SKM-1 treated with dmso at 0.1 percent for 144 hours (cell line): ENCODE measurements around the gene TSPAN5.
"Not testable (repeated sequence)": the region's sequence is repeated elsewhere in the genome, so short reads cannot be mapped to it uniquely, and the experiment has no call there.

Experiments used
- DNase-seq: peaks from one replicate; lab custom pipeline; 2025; ENCODE audit not compliant: unreplicated experiment; lab: John Stamatoyannopoulos, UW

TSPAN5 gene

GRCh38 chr4:98503676-98504075, 154.7 kb downstream of the TSPAN5 start:
- no peak for DNase-seq

GRCh38 chr4:98502624-98503023, 155.8 kb downstream of the TSPAN5 start:
- no peak for DNase-seq

GRCh38 chr4:98502031-98502430, 156.4 kb downstream of the TSPAN5 start:
- no peak for DNase-seq

- DNase-seq = no peak
Observed at GRCh38 chr4:98501383-98501782, 157.0 kb downstream of the TSPAN5 start.

GRCh38 chr4:98498774-98499173, 159.6 kb downstream of the TSPAN5 start:
- no peak for DNase-seq

GRCh38 chr4:98496152-98496845, 162.1 kb downstream of the TSPAN5 start:
- no peak for DNase-seq

- DNase-seq = no peak
Observed at GRCh38 chr4:98493296-98493695, 165.1 kb downstream of the TSPAN5 start.

GRCh38 chr4:98491899-98492559, 166.4 kb downstream of the TSPAN5 start:
- DNase-seq = no peak

GRCh38 chr4:98490251-98490650, 168.2 kb downstream of the TSPAN5 start:
- DNase-seq = no peak

GRCh38 chr4:98485816-98486345, 172.5 kb downstream of the TSPAN5 start:
- no peak for DNase-seq

- no peak for DNase-seq
Observed at GRCh38 chr4:98484031-98484430, 174.4 kb downstream of the TSPAN5 start.

- no peak for DNase-seq
Observed at GRCh38 chr4:98482847-98483806, 175.3 kb downstream of the TSPAN5 start.

GRCh38 chr4:98482503-98482846, 175.9 kb downstream of the TSPAN5 start:
- DNase-seq = no peak

GRCh38 chr4:98481167-98481566, 177.2 kb downstream of the TSPAN5 start:
- no peak for DNase-seq

GRCh38 chr4:98480535-98480934, 177.9 kb downstream of the TSPAN5 start:
- no peak for DNase-seq

- DNase-seq = not testable (repeated sequence)
Observed at GRCh38 chr4:98479590-98479989, 178.8 kb downstream of the TSPAN5 start.

- no peak for DNase-seq
Observed at GRCh38 chr4:98476891-98477290, 181.5 kb downstream of the TSPAN5 start.

- no peak for DNase-seq
Observed at GRCh38 chr4:98474408-98474844, 184.0 kb downstream of the TSPAN5 start.

- DNase-seq = no peak
Observed at GRCh38 chr4:98473046-98473445, 185.4 kb downstream of the TSPAN5 start.

GRCh38 chr4:98470831-98471230, 187.6 kb downstream of the TSPAN5 start:
- DNase-seq = no peak

- DNase-seq = no peak
Observed at GRCh38 chr4:98470366-98470765, 188.0 kb downstream of the TSPAN5 start.
